GM18873 (cell line): Measurements from ENCODE around the gene CD164.
"Not testable (repeated sequence)": the region's sequence is repeated elsewhere in the genome, so short reads cannot be mapped to it uniquely, and the experiment has no call there.

Experiments
- ATAC-seq: cut with Tn5 transposase; IDR thresholded peaks from one replicate; pipeline ENCODE4 v1.9.1; 2021; ENCODE audit warnings: mild to moderate bottlenecking, moderate library complexity, moderate number of reproducible peaks; ENCODE audit not compliant: unreplicated experiment, low FRiP score

CD164 gene

DNA sequence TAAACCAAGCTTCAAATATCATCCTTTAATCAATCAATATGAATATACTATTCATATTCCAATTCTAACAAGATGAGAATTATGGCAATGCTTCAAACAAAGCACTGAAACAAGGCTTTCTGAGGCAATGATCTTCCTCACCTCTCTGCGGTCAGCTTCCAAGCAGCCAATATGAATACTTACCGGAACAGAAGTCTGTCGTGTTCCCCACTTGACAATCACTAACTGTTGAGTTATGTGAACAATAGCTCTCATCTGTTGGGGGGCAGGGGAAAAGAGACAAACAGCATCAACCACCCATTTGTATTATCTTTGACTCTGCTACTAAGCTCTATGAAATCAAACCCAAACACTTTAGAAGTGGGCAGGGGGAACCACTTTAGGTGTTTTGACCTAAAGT, 4.5 kb downstream of the CD164 start:
- ATAC-seq, result no peak

DNA sequence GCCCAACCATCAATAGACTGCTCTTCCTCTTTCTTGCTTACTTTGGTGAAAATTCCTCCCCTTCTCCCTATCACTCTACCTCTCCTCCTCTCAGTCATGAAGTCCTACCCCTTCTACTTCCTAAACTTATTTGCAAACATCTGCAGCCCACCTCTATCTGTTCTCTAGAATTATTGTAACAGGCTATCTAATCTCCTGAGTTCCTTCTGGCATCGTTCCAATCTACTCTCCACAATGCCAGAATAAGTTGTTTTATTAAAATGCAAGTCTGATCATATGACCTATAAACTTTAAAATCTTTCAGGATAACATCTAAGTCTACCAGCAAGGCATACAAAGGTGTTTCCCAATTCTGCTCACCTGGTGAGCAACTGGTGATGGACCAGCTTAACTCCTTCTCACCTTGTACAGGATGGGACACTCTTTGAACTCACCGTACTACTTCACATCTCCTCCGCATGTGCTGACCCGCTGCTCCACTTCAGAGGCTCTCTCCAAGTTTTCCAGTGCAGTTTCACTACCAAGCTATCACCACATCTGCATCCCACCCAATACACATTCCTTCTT, 7.9 kb downstream of the CD164 start:
- ATAC-seq, result no peak

DNA sequence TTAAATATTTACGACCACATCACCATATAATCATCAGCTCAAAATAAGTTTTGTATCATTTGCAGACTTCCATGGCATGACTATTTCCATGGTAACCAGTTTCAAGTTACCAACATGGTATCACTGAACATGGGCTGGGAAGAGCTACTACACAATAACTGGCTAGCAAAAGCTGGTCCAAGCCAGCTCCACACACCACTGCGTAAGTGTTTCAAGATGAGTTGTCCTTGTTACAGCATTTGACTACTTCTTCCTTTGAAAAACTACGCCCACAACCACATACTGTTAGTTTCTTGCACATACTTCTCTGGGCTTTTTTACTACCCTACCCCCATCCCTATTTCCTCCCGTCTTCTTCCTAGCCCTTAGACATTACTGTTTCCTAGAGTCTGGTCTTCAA, 8.5 kb downstream of the CD164 start:
- ATAC-seq, result peak; percentile 93

DNA sequence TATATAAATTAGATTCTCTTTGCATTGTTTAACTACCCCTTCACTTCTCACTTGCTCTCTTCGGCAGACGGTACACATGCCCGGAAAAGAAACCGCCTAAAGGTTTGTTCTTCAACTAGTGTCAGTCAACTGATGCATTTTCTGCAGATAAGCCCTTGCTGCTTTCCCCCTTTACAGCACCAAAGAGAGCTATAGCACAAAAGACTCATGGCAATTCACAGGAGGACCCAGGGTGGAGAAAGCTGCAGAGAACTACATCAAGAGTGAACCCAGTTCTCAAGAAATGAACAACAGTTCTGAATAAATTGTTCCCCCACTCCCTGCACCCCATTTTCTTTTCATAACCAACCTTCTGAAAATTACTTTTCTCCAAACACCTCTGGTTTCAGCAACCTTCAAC, 8.9 kb downstream of the CD164 start:
- no peak for ATAC-seq

- no peak for ATAC-seq
Measured at GRCh38 chr6:109372130-109372529, 10.1 kb downstream of the CD164 start.

DNA sequence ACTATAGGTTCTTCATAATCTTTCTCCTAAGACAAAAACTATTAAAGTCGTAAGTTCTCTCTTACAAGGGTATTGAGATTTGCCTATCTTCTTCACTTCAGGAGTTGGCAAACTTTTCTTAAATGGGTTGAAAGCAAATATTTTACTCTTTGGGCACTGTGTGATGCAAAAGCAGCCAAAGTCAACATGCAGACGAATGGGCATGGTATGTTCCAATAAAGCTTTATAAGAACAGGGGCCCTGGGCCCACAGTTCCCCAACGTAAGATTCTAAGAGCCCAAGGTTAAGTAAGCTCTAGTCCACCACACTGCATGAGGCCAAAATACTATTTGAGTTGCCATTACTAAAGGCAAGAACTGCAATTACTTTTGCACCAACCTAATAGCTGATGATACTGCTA, 11.5 kb downstream of the CD164 start:
- ATAC-seq, result no peak

DNA sequence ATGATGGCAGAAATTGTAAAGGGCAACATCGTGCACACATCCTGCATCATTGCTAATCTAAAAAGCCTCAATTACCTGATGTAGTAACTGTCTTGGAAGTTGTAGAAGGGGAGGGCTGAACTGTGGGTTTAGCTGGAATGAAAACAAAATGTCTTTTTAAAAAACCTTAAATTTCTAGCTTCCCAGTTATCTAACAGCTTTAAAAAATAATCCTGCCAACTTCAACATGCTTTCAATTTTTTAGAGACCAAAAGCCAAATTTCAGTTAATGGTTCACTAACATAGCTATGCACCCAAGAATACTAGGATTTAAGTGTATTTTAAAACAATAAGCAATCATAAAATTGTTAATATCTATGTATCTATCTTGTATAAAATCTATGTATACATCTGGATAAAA, 11.9 kb downstream of the CD164 start:
- no peak for ATAC-seq

GRCh38 chr6:109369728-109370127, 12.5 kb downstream of the CD164 start:
- ATAC-seq, result no peak

DNA sequence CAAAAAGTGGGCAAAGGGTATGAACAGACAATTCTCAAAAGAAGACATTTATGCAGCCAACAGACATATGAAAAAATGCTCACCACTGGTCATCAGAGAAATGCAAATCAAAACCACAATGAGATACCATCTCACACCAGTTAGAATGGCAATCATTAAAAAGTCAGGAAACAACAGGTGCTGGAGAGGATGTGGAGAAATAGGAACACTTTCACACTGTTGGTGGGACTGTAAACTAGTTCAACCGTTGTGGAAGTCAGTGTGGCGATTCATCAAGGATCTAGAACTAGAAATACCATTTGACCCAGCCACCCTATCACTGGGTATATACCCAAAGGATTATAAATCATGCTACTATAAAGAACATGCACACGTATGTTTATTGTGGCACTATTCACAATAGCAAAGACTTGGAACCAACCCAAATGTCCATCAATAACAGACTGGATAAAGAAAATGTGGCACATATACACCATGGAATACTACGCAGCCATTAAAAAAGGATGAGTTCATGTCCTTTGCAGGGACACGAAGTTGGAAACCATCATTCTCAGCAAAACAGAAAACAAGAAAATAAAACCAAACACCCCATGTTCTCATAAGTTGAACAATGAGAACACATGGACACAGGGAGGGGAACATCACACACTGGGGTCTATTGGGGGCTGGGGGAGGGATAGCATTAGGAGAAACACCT, 17.7 kb downstream of the CD164 start:
- ATAC-seq, result not testable (repeated sequence)

- no peak for ATAC-seq
Measured at GRCh38 chr6:109363753-109364152, 18.5 kb downstream of the CD164 start.

- ATAC-seq, result no peak
Measured at GRCh38 chr6:109362102-109362884, 20.0 kb downstream of the CD164 start.

GRCh38 chr6:109360791-109361190, 21.5 kb downstream of the CD164 start:
- ATAC-seq, result no peak

- ATAC-seq, result no peak
Measured at GRCh38 chr6:109360281-109360680, 22.0 kb downstream of the CD164 start.

DNA sequence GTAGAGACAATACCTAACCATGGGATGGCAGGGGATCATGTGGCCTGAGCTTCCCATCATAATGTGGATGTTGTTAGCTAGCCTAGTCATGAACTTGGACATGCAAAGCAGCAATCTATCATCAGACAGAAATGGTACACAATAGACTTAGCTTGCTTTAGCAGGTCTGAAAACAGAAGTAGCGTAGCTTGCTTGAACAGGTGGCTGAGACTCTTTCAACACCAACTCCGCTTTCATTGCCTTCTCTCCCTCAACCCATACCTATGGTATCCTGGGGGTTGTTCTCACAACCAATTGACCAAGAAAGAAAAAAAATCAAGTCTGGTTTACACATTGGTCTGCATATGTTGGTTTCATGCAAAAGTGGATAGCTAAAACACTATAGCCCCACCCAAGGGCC, 23.0 kb downstream of the CD164 start:
- no peak for ATAC-seq

DNA sequence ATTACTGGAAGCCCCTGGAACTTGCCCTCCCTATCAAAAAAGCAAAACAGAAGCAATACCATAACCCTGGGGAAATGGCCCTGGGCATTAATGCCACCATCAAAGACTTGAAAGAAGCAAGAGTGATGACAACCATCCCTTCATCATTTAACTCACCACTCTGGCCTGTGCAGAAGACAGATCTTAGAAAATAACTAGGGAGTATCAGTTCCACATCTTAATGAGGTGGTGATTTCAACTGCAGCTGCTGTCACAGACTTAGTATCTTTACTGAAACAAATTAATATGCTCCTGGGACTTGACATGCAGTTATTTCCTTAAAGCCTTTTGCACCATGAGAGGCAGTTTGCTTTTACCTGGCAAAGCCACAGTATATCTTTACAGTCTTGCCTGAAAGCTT, 24.1 kb downstream of the CD164 start:
- ATAC-seq, result no peak

GRCh38 chr6:109356237-109356636, 26.0 kb downstream of the CD164 start:
- ATAC-seq, result no peak

- ATAC-seq, result no peak
Measured at GRCh38 chr6:109351231-109352130, 30.8 kb downstream of the CD164 start.

- no peak for ATAC-seq
Measured at GRCh38 chr6:109349419-109349987, 32.8 kb downstream of the CD164 start.

GRCh38 chr6:109348226-109348625, 34.0 kb downstream of the CD164 start:
- no peak for ATAC-seq

DNA sequence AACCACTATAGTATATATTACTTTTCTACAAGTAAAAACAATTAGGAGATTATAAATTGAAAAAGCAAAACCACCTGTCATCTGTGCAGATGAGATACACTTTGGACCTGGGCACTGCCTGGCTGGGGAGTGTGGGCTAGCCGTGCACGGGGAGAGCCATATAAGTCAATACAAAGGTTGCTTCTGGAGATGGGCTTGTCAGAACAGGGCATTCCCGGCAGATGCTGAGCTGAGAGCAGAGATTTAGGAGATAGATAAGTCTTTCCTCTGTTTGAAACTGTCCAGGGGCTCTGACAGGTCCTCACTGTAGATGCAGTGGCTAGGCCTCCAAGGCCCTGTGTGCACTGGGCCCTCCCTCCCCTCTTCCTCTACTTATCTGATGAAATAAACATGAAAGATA, 34.5 kb downstream of the CD164 start:
- ATAC-seq, result no peak
